Activated gamma-delta T cell (primary cell): Measurements from ENCODE around the gene GABRG3.

Source experiments
- DNase-seq: peaks from one replicate; lab custom pipeline; 2025; lab: John Stamatoyannopoulos, UW

The GABRG3 gene

DNA sequence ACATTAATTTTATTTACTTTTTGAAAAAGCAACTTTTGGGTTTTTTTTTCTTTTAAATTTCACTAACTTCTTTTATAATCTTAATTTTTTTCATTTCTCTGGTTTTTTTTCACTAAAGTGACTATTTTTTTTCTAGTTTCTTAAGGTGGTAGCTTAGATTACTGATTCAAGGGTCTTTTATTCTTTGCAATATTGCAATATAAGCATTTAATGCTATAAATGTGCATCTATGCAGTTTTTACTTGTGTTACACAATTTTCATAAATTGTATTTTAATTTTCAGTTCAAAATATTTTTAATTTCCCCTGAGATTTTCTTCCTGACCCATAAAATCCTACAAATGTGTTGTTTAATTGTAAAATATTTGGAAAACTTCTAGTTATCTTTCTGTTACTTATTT is 535.8 kb downstream of the GABRG3 start:
- no peak for DNase-seq

- no peak for DNase-seq
Observed at GRCh38 chr15:27509014-27509413, 538.0 kb downstream of the GABRG3 start.

- no peak for DNase-seq
Observed at GRCh38 chr15:27512281-27513001, 541.5 kb downstream of the GABRG3 start.

DNA sequence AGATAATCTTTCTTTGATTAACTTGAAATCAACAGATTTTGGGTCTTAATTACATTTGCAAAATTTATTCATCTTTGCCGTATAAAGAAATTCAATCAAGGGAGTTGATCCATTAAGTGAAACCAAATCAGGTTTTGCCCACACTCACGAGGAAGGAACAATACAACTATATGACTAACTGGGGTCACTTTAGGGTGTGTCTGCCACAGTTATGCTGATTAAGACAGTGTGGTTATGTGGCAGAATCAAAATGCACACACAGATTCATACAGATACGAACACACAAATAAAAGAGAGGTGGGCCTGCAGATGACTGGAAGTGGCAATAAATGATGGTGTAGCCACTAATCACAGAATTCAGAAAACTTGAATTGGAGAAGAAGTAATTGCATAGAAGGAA is 543.5 kb downstream of the GABRG3 start:
- DNase-seq = no peak

DNA sequence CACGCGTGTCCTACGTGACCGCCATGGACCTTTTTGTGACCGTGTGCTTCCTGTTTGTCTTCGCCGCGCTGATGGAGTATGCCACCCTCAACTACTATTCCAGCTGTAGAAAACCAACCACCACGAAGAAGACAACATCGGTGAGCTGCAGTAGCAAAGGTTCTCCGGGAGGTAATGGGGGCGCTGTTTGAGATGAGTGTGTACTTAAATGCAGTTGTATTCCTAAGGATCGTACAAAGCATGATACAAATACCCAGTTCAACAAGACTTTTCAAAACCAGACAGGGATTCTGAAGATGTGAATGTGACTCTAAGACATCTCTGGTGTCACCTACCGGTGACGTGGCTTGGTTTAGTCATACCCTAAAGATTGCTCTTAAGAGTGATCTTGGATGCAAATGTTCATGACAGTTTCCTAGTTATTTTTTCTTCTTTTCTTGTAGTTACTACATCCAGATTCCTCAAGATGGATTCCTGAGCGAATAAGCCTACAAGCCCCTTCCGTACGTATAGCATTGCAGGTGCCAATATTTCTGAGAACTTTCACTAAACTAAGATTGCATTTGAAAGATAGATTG is 556.6 kb downstream of the GABRG3 start:
- DNase-seq = no peak

GRCh38 chr15:27529399-27529798 is 558.4 kb downstream of the GABRG3 start:
- DNase-seq = no peak

- no peak for DNase-seq
Observed at GRCh38 chr15:27530994-27531393, 560.0 kb downstream of the GABRG3 start.

DNA sequence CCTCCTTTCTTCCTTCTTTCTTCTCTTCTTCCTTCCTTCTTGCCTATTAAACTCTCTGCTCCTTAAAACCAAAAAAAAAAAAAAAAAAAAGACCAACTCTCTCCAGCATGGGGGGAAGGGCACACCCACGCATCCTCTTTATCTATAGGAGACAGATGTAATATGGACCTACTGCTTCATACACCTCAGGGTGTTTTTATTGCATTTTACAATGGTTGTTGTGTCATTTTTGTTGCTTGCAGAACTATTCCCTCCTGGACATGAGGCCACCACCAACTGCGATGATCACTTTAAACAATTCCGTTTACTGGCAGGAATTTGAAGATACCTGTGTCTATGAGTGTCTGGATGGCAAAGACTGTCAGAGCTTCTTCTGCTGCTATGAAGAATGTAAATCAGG is 561.4 kb downstream of the GABRG3 start:
- DNase-seq = no peak

DNA sequence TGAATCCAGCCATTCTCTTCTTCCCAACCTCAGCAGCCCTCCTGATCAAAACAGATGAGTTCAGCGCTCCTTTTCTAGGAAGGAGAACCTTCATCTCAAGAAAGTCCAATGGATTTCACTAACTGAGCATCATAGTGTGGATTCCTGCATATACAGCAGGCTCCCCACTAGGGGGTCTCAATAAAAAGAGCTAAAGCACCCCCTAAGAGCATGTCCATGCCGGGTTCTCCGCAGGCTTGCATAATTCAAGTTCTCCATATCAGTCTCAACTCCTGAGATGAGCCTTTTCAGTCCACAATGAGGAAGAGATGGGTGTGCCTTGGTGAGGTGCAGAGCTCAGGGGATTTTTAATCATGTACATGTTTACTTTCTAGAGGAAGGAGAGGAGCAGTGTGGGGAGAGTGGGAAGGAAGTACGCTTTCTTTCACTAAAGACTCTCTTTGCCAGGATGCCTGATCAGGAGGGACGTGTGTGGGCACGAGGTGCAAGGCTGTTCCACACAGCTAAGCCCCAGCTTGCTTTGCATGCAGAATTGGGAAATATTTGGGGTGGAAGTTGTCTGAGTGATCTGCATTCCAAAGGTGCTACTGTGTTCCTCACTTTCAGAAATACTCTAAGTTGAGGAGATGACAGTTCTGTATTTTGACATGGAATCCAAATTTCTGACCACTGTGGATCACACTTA is 564.6 kb downstream of the GABRG3 start:
- DNase-seq = no peak

DNA sequence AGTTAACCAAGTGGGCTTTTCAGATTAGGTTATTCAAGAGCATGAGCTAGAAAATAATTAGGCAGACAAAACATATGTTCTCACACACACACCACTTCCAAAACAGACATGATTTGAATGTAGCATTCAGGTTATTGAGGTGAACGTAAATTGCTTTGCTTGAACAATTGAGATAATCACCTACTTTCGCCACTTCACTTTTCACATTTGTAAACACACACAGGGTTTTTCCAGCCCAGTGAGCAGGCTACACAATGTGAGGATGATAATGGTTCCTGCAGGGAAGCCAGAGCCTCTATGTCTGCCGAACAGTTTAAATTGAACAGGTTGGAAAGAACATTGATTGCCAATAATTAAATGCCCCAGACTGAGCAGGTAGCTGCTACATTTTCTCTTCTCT is 567.3 kb downstream of the GABRG3 start:
- DNase-seq = no peak

DNA sequence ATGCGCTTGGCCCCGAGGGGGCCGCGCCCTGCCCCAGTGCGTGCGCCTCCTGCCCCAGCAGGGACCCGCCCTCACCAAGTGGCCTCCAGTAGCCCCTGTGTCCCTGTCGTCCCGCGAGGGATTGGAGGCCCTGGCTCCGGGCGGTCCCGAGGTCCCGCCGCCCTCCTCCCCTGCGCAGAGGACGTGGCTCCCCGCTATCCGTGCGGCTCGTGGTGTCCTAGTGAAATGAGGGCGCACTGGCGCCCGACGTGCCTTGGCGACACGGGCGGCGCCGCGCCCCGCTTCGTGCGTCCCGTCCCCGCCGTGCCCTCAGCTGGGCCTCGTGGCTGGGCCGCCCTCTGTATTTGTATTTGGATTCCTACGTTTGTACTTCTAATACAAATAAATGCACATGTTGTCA is 570.6 kb downstream of the GABRG3 start:
- DNase-seq = no peak

DNA sequence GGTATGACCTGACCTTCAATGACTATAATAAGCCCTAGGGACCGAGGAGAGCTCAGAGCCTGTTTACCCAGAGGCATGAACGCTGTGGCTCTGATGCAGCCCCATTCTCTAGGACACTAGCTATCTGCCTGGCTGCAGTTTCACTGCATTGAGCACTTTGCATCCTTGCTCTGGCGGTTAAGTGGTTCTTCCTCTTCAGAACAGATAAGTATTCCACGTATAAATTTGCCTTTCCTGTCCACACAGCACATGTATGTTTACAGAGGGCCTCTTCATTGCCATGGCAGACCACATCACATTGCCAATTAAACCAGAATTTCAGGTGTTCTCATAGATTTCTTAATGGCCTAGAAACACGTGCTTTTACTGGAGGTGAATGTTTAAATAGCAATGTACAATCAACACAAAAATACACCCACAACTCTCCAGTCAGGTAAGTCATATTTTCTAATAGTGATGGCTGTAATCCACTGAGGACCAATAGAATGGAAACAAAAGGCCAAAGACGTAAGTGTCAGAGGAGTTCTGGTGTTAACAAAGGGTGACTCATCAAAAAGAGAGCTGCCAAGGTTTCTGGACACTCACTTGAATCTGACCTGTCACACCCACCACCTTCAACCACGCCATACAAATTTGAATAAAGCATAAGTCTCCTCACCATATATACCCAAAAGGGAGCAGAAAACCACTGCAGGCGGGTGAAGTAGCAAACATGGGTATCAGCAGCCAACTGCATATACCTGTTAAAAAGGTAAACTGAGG is 574.7 kb downstream of the GABRG3 start:
- DNase-seq = no peak

GRCh38 chr15:27549746-27550145 is 578.8 kb downstream of the GABRG3 start:
- DNase-seq = no peak

- DNase-seq = no peak
Observed at GRCh38 chr15:27550635-27551034, 579.7 kb downstream of the GABRG3 start.

GRCh38 chr15:27561816-27562215 is 590.8 kb downstream of the GABRG3 start:
- no peak for DNase-seq

DNA sequence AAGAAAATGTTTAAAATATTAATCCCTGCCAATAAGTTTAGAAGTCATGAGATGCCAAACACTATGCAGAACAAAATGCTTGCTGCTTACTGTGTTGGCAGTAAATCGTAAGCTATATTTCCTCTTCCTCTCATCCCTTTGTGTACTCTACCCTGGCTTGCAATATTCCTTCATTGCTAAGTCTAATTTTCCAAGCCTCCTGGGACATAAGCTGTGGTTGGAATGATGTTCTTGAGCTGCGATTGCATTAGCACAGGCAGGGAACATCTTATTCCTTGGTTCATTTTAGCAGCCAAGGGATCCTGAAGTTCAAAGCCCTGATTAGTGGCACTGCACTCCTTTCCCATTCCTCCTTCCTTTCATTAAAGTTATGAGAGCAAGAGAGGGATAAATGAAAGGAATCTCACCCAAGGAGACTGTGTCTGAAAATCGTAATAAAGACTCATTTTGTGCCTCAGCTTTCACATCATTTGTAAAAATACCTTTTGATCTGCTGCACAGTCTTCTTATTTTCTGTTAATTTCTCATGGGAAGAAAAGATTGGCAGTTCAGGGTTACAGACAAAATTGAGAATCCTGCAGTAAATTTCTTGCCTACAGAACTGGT is 592.9 kb downstream of the GABRG3 start:
- DNase-seq = no peak

- DNase-seq = no peak
Observed at GRCh38 chr15:27564656-27565055, 593.7 kb downstream of the GABRG3 start.

- DNase-seq = no peak
Observed at GRCh38 chr15:27570746-27571145, 599.8 kb downstream of the GABRG3 start.

DNA sequence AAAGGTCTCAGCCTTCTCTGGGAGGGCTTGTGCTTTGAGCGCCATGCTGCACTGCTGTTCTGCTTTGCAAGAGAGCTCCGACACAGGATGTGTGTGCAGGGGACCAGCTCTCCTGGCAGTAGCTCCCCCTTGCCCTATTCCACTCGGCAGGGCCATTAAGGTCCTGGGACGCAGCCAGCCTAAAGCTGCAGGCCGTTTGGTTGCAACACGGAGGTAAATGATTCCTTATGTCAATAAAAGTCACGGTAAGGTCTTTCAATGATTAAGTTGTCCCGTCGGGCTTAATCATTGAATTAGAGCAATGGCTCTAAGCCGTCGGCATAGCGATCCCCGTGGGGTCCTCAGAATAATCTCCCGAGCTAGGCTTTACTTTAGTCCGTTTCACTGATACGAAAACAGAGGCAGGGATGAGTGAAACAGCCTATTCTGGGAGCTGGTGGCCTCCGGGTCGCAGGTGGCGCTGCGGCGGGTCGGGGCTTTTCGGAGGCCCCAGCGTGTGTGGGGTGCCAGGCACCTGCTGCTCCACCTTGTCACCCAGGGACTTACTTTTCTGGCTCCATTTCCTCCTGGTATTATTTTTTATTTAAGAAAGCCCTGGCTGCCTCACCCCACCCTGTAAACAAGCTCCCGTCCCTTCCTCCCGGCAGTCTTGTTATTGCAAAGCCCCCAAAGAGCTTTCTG is 603.0 kb downstream of the GABRG3 start:
- no peak for DNase-seq

DNA sequence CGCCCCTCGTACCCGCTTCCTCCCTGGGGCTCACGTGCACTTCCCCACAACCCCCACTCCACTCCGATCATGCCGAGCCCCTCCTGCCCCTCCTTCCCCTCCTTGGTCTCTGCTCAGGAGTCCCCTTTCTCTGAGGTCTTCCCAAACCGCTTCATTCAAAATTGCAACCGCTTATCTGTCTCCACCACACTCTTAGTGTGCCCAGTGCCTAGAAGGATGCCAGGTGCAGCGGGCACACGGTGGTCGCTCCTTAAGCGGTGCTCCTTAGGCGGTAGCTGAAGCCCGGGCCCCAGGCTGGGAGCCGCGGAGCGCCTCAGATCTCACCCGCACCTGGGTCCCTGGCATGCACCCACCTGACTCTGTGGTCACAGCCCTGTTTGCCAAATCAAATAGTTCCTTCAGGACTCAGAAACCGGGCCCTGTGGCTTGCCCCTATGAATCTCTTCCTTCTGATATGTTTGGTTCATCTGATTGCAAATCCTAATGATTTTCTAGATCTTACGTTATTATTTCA is 603.6 kb downstream of the GABRG3 start:
- DNase-seq = no peak

GRCh38 chr15:27575521-27575920 is 604.5 kb downstream of the GABRG3 start:
- DNase-seq = no peak
